GM12865 (cell line): Measurements from ENCODE around the gene B4GALT6.

Source experiments
- DNase-seq: peaks from one replicate; pipeline ENCODE4 v3.0.0; 2010; ENCODE audit warnings: low read depth
- H3K4me3 ChIP-seq: 2 replicates; pipeline ENCODE4 v1.5.1; 2011; ENCODE audit warnings: mild to moderate bottlenecking, low read depth, low read length, control low read depth
- CTCF ChIP-seq: IDR thresholded peaks from 2 replicates; pipeline ENCODE4 v1.5.1; 2011; ENCODE audit warnings: low read length, control low read depth, low read depth, inconsistent platforms; ENCODE audit not compliant: insufficient read depth; ENCODE audit errors: missing control alignments

The B4GALT6 gene

GRCh38 chr18:31579375-31579774 lies 105.0 kb downstream of the B4GALT6 start:
- no peak for DNase-seq
- H3K4me3 ChIP-seq: no peak overlapping the region
- TF ChIP-seq CTCF: no peak

- TF ChIP-seq CTCF: no peak
- H3K4me3 ChIP-seq: no peak overlapping the region
- no peak for DNase-seq
Observed at GRCh38 chr18:31578126-31578525, 106.3 kb downstream of the B4GALT6 start.

GRCh38 chr18:31577195-31577594 lies 107.2 kb downstream of the B4GALT6 start:
- no peak overlapping the region for H3K4me3 ChIP-seq
- DNase-seq: peak; percentile 35
- TF ChIP-seq CTCF: no peak

GRCh38 chr18:31576670-31577069 lies 107.7 kb downstream of the B4GALT6 start:
- H3K4me3 ChIP-seq: no peak overlapping the region
- TF ChIP-seq CTCF: no peak
- DNase-seq: peak; percentile 70

- no peak for DNase-seq
- H3K4me3 ChIP-seq: no peak overlapping the region
Observed at GRCh38 chr18:31575515-31576257, 108.7 kb downstream of the B4GALT6 start.

GRCh38 chr18:31574359-31574758 lies 110.0 kb downstream of the B4GALT6 start:
- TF ChIP-seq CTCF: no peak
- DNase-seq: no peak
- H3K4me3 ChIP-seq: no peak overlapping the region

More at GRCh38 chr18:31575515-31576257, 108.7 kb downstream of the B4GALT6 start:
- no peak for TF ChIP-seq CTCF
